GM23338 (cell line): ENCODE data around the gene TPM2. TPM values are rescaled to one million over a fixed set of nuclear protein-coding genes. Genes with fewer than 3 reads are reported as not detected.

Experiments used
- ATAC-seq: fragments of 200-7000 bp; cut with Tn5 transposase; 3 replicates; pipeline ENCODE4 v1.9.1; 2020
- DNase-seq: peaks from one replicate; pipeline ENCODE4 v3.0.0-alpha.2; 2015; ENCODE audit warnings: low spot score
- H2AFZ ChIP-seq: fragments of 200-600 bp; sonication (generic); 2 replicates; pipeline ENCODE4 v1.8.0; 2016; ENCODE audit warnings: antibody characterized with exemption, mild to moderate bottlenecking, moderate library complexity
- H3F3A ChIP-seq: fragments of 200-600 bp; sonication (generic); replicated peaks from 2 replicates; pipeline ENCODE4 v1.8.0; 2017; ENCODE audit warnings: antibody characterized with exemption, mixed run types, low read depth
- H3K27ac ChIP-seq: fragments of 200-600 bp; sonication (generic); 2 replicates; pipeline ENCODE4 v1.6.1; 2016; ENCODE audit warnings: low read depth
- H3K27me3 ChIP-seq: fragments of 200-600 bp; sonication (generic); 2 replicates; pipeline ENCODE4 v1.8.0; 2016; ENCODE audit warnings: mild to moderate bottlenecking, mixed run types, moderate library complexity; ENCODE audit not compliant: insufficient read depth
- H3K36me3 ChIP-seq: fragments of 200-600 bp; sonication (generic); 2 replicates; pipeline ENCODE4 v1.8.0; 2016; ENCODE audit warnings: mild to moderate bottlenecking; ENCODE audit not compliant: insufficient read depth
- H3K4me1 ChIP-seq: fragments of 200-600 bp; sonication (generic); 2 replicates; pipeline ENCODE4 v1.8.0; 2016; ENCODE audit warnings: mild to moderate bottlenecking, moderate library complexity; ENCODE audit not compliant: insufficient read depth
- H3K4me2 ChIP-seq: fragments of 200-600 bp; sonication (generic); 2 replicates; pipeline ENCODE4 v1.7.1; 2017; ENCODE audit warnings: mixed run types
- H3K4me3 ChIP-seq: fragments of 200-600 bp; sonication (generic); 2 replicates; pipeline ENCODE4 v1.6.1; 2016; ENCODE audit warnings: mixed run types
- H3K79me2 ChIP-seq: fragments of 200-600 bp; sonication (generic); replicated peaks from 2 replicates; pipeline ENCODE4 v1.8.0; 2017; ENCODE audit warnings: mild to moderate bottlenecking; ENCODE audit not compliant: insufficient read depth
- H3K9me2 ChIP-seq: fragments of 200-600 bp; sonication (generic); 2 replicates; pipeline ENCODE4 v1.8.0; 2017; ENCODE audit not compliant: insufficient read depth
- H4K20me1 ChIP-seq: fragments of 200-600 bp; sonication (generic); replicated peaks from 2 replicates; pipeline ENCODE4 v1.8.0; 2017; ENCODE audit warnings: mild to moderate bottlenecking; ENCODE audit not compliant: insufficient read depth
- H3K27ac Mint-ChIP-seq: 2 replicates; pipeline ENCODE4 v1.8.0; 2020; ENCODE audit warnings: inconsistent platforms, mild to moderate bottlenecking, moderate library complexity, mixed read lengths
- H3K27me3 Mint-ChIP-seq: 3 replicates; pipeline ENCODE4 v1.8.0; 2022; ENCODE audit warnings: low read depth, mild to moderate bottlenecking, moderate library complexity, mixed read lengths, inconsistent platforms; ENCODE audit not compliant: insufficient read depth, poor library complexity
- H3K36me3 Mint-ChIP-seq: 3 replicates; pipeline ENCODE4 v1.8.0; 2021; ENCODE audit warnings: low read depth, mild to moderate bottlenecking, inconsistent platforms, moderate library complexity, mixed read lengths
- H3K4me1 Mint-ChIP-seq: 3 replicates; pipeline ENCODE4 v1.8.0; 2020; ENCODE audit warnings: mild to moderate bottlenecking, inconsistent platforms, mixed read lengths
- H3K4me3 Mint-ChIP-seq: 3 replicates; pipeline ENCODE4 v1.8.0; 2021; ENCODE audit warnings: moderate library complexity, mild to moderate bottlenecking, inconsistent platforms, mixed read lengths
- H3K9me3 Mint-ChIP-seq: 3 replicates; pipeline ENCODE4 v1.8.0; 2020; ENCODE audit warnings: moderate library complexity, mild to moderate bottlenecking, inconsistent platforms, mixed read lengths
- CREB1 ChIP-seq: fragments of 250-450 bp; sonication (Bioruptor Pico); IDR thresholded peaks from 2 replicates; pipeline ENCODE4 v1.5.0; 2020; ENCODE audit warnings: low read depth, mild to moderate bottlenecking, moderate library complexity
- EZH2 ChIP-seq: fragments of 200-600 bp; sonication (generic); IDR thresholded peaks from one replicate; pipeline ENCODE4 v1.8.0; 2017; ENCODE audit warnings: antibody characterized with exemption, mild to moderate bottlenecking, low read depth; ENCODE audit not compliant: unreplicated experiment
- EZH2phosphoT487 ChIP-seq: fragments of 200-600 bp; sonication (generic); IDR thresholded peaks from one replicate; pipeline ENCODE4 v1.8.1; 2018; ENCODE audit warnings: antibody characterized with exemption; ENCODE audit not compliant: unreplicated experiment
- JUNB ChIP-seq: IDR thresholded peaks from one replicate; pipeline ENCODE4 v1.6.1; 2016; ENCODE audit warnings: antibody characterized with exemption; ENCODE audit not compliant: unreplicated experiment
- NANOG ChIP-seq: IDR thresholded peaks from 2 replicates; pipeline ENCODE4 v1.6.1; 2016; ENCODE audit warnings: antibody characterized with exemption, borderline replicate concordance
- POLR2AphosphoS5 ChIP-seq: IDR thresholded peaks from 2 replicates; pipeline ENCODE4 v1.6.1; 2016; ENCODE audit warnings: antibody characterized with exemption, low read depth
- STAT1 ChIP-seq: IDR thresholded peaks from one replicate; pipeline ENCODE4 v1.6.1; 2016; ENCODE audit warnings: antibody characterized with exemption; ENCODE audit not compliant: unreplicated experiment
- ZNF114 ChIP-seq: fragments of 250-450 bp; sonication (Bioruptor Pico); IDR thresholded peaks from 2 replicates; pipeline ENCODE4 v1.5.0; 2020; ENCODE audit warnings: mild to moderate bottlenecking, moderate library complexity
- ZNF331 ChIP-seq: fragments of 250-450 bp; sonication (Bioruptor Pico); IDR thresholded peaks from 2 replicates; pipeline ENCODE4 v1.5.0; 2020; ENCODE audit warnings: low read depth, mild to moderate bottlenecking, moderate library complexity
- polyA plus RNA-seq: library from polyadenylated mRNA; unstranded; fragments of >200 nt; fragmentation: Nextera tagmentation; extraction: Ambion mirVana; gene quantifications from 2 replicates; pipeline ENCODE4 v1.2.1, GENCODE V29; 2016
- total RNA-seq: library from RNA; depleted of rRNA; stranded (reverse); fragments of >200 nt; shearing (Covaris generic); gene quantifications from 2 replicates; pipeline ENCODE4 v1.2.3, GENCODE V29; 2014
- TF ChIP-seq, protein P1 (sequence below): IDR thresholded peaks from one replicate; pipeline ENCODE4 v1.6.1; 2018; ENCODE audit warnings: antibody characterized with exemption; ENCODE audit not compliant: unreplicated experiment
- TF ChIP-seq, protein P2 (sequence below), 2 experiments: fragments of 200-600 bp in 1 of 2; sonication (generic) in 1 of 2; conservative IDR thresholded peaks; 2 replicates each; pipeline versions ENCODE4 v1.5.1 to v1.6.1; 2016 to 2017; ENCODE audit warnings: antibody characterized with exemption in 2 of 2, low read depth in 2 of 2, mild to moderate bottlenecking in 2 of 2, moderate library complexity in 1 of 2
- TF ChIP-seq, protein P3 (sequence below): IDR thresholded peaks from 2 replicates; pipeline ENCODE4 v1.6.1; 2016; ENCODE audit warnings: antibody characterized with exemption
- TF ChIP-seq, protein P4 (sequence below): fragments of 250-450 bp; sonication (Bioruptor Pico); IDR thresholded peaks from 2 replicates; pipeline ENCODE4 v1.5.0; 2020; ENCODE audit warnings: mild to moderate bottlenecking, moderate library complexity

The TPM2 gene
- total and polyA plus RNA-seq, 2 experiments from 2014 or later, result 116 to 488 TPM

DNA sequence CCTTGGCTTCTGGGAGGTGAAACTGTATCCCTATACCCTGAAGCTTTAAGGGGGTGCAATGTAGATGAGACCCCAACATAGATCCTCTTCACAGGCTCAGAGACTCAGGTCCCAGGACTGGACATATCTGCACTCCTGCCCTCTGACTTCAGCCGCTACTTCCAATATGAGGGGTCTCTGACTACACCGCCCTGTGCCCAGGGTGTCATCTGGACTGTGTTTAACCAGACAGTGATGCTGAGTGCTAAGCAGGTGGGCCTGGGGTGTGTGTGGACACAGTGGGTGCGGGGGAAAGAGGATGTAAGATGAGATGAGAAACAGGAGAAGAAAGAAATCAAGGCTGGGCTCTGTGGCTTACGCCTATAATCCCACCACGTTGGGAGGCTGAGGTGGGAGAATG is 10.6 kb downstream of the TPM2 start:
- DNase-seq (no peak), ATAC-seq (no peak)
- peaks cover 24% of the 10 kb centered on the region for H3F3A ChIP-seq
- H3K4me2 ChIP-seq, result no peak overlapping the region
- Mint-ChIP-seq H3K4me3 (no peak overlapping the region), H3K27me3 (peaks cover 25% of the 10 kb centered on the region), H3K9me3 (no peaks in the 10 kb centered on the region), H3K36me3 (peaks cover 24% of the 10 kb centered on the region), H3K4me1 (peaks cover 31% of the 10 kb centered on the region), H3K27ac (no peak overlapping the region)
- H3K9me2 ChIP-seq, result no peaks in the 10 kb centered on the region
- TF ChIP-seq, protein P1, sequence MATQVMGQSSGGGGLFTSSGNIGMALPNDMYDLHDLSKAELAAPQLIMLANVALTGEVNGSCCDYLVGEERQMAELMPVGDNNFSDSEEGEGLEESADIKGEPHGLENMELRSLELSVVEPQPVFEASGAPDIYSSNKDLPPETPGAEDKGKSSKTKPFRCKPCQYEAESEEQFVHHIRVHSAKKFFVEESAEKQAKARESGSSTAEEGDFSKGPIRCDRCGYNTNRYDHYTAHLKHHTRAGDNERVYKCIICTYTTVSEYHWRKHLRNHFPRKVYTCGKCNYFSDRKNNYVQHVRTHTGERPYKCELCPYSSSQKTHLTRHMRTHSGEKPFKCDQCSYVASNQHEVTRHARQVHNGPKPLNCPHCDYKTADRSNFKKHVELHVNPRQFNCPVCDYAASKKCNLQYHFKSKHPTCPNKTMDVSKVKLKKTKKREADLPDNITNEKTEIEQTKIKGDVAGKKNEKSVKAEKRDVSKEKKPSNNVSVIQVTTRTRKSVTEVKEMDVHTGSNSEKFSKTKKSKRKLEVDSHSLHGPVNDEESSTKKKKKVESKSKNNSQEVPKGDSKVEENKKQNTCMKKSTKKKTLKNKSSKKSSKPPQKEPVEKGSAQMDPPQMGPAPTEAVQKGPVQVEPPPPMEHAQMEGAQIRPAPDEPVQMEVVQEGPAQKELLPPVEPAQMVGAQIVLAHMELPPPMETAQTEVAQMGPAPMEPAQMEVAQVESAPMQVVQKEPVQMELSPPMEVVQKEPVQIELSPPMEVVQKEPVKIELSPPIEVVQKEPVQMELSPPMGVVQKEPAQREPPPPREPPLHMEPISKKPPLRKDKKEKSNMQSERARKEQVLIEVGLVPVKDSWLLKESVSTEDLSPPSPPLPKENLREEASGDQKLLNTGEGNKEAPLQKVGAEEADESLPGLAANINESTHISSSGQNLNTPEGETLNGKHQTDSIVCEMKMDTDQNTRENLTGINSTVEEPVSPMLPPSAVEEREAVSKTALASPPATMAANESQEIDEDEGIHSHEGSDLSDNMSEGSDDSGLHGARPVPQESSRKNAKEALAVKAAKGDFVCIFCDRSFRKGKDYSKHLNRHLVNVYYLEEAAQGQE, result no peak
- TF ChIP-seq ZNF331 (no peak), EZH2 (no peak), EZH2phosphoT487 (no peak), NANOG (no peak), JUNB (no peak), POLR2AphosphoS5 (no peak), STAT1 (no peak), CREB1 (CRISPR knock-in tag) (no peak), ZNF114 (no peak)
- TF ChIP-seq, protein P2, sequence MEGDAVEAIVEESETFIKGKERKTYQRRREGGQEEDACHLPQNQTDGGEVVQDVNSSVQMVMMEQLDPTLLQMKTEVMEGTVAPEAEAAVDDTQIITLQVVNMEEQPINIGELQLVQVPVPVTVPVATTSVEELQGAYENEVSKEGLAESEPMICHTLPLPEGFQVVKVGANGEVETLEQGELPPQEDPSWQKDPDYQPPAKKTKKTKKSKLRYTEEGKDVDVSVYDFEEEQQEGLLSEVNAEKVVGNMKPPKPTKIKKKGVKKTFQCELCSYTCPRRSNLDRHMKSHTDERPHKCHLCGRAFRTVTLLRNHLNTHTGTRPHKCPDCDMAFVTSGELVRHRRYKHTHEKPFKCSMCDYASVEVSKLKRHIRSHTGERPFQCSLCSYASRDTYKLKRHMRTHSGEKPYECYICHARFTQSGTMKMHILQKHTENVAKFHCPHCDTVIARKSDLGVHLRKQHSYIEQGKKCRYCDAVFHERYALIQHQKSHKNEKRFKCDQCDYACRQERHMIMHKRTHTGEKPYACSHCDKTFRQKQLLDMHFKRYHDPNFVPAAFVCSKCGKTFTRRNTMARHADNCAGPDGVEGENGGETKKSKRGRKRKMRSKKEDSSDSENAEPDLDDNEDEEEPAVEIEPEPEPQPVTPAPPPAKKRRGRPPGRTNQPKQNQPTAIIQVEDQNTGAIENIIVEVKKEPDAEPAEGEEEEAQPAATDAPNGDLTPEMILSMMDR (conservative IDR thresholded peaks at IDR 0.05; ENCODE audit: low read depth in 2 of 2), result no peak
- TF ChIP-seq, protein P3, sequence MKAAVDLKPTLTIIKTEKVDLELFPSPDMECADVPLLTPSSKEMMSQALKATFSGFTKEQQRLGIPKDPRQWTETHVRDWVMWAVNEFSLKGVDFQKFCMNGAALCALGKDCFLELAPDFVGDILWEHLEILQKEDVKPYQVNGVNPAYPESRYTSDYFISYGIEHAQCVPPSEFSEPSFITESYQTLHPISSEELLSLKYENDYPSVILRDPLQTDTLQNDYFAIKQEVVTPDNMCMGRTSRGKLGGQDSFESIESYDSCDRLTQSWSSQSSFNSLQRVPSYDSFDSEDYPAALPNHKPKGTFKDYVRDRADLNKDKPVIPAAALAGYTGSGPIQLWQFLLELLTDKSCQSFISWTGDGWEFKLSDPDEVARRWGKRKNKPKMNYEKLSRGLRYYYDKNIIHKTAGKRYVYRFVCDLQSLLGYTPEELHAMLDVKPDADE, result no peak
- TF ChIP-seq, protein P4, sequence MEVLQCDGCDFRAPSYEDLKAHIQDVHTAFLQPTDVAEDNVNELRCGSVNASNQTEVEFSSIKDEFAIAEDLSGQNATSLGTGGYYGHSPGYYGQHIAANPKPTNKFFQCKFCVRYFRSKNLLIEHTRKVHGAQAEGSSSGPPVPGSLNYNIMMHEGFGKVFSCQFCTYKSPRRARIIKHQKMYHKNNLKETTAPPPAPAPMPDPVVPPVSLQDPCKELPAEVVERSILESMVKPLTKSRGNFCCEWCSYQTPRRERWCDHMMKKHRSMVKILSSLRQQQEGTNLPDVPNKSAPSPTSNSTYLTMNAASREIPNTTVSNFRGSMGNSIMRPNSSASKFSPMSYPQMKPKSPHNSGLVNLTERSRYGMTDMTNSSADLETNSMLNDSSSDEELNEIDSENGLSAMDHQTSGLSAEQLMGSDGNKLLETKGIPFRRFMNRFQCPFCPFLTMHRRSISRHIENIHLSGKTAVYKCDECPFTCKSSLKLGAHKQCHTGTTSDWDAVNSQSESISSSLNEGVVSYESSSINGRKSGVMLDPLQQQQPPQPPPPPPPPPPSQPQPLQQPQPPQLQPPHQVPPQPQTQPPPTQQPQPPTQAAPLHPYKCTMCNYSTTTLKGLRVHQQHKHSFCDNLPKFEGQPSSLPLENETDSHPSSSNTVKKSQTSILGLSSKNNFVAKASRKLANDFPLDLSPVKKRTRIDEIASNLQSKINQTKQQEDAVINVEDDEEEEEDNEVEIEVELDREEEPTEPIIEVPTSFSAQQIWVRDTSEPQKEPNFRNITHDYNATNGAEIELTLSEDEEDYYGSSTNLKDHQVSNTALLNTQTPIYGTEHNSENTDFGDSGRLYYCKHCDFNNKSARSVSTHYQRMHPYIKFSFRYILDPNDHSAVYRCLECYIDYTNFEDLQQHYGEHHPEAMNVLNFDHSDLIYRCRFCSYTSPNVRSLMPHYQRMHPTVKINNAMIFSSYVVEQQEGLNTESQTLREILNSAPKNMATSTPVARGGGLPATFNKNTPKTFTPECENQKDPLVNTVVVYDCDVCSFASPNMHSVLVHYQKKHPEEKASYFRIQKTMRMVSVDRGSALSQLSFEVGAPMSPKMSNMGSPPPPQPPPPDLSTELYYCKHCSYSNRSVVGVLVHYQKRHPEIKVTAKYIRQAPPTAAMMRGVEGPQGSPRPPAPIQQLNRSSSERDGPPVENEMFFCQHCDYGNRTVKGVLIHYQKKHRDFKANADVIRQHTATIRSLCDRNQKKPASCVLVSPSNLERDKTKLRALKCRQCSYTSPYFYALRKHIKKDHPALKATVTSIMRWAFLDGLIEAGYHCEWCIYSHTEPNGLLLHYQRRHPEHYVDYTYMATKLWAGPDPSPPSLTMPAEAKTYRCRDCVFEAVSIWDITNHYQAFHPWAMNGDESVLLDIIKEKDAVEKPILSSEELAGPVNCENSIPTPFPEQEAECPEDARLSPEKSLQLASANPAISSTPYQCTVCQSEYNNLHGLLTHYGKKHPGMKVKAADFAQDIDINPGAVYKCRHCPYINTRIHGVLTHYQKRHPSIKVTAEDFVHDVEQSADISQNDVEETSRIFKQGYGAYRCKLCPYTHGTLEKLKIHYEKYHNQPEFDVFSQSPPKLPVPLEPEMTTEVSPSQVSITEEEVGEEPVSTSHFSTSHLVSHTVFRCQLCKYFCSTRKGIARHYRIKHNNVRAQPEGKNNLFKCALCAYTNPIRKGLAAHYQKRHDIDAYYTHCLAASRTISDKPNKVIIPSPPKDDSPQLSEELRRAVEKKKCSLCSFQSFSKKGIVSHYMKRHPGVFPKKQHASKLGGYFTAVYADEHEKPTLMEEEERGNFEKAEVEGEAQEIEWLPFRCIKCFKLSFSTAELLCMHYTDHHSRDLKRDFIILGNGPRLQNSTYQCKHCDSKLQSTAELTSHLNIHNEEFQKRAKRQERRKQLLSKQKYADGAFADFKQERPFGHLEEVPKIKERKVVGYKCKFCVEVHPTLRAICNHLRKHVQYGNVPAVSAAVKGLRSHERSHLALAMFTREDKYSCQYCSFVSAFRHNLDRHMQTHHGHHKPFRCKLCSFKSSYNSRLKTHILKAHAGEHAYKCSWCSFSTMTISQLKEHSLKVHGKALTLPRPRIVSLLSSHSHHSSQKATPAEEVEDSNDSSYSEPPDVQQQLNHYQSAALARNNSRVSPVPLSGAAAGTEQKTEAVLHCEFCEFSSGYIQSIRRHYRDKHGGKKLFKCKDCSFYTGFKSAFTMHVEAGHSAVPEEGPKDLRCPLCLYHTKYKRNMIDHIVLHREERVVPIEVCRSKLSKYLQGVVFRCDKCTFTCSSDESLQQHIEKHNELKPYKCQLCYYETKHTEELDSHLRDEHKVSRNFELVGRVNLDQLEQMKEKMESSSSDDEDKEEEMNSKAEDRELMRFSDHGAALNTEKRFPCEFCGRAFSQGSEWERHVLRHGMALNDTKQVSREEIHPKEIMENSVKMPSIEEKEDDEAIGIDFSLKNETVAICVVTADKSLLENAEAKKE (CRISPR knock-in tag), result no peak
- H3K4me3 ChIP-seq, result no peak overlapping the region
- peaks cover 15% of the 10 kb centered on the region for H3K4me1 ChIP-seq
- H3K27me3 ChIP-seq, result peaks cover 17% of the 10 kb centered on the region
- no peaks in the 10 kb centered on the region for H3K79me2 ChIP-seq
- H4K20me1 ChIP-seq, result peaks cover 3% of the 10 kb centered on the region; the same call in 1 of the 2 replicates
- H3K36me3 ChIP-seq, result peaks cover 7% of the 10 kb centered on the region
- H2AFZ ChIP-seq, result no peak overlapping the region
- H3K27ac ChIP-seq, result no peak overlapping the region
